ENCODE measurements around the gene NPAS1.
"Not testable (repeated sequence)": the region's sequence is repeated elsewhere in the genome, so short reads cannot be mapped to it uniquely, and the experiment has no call there.

The NPAS1 gene

DNA sequence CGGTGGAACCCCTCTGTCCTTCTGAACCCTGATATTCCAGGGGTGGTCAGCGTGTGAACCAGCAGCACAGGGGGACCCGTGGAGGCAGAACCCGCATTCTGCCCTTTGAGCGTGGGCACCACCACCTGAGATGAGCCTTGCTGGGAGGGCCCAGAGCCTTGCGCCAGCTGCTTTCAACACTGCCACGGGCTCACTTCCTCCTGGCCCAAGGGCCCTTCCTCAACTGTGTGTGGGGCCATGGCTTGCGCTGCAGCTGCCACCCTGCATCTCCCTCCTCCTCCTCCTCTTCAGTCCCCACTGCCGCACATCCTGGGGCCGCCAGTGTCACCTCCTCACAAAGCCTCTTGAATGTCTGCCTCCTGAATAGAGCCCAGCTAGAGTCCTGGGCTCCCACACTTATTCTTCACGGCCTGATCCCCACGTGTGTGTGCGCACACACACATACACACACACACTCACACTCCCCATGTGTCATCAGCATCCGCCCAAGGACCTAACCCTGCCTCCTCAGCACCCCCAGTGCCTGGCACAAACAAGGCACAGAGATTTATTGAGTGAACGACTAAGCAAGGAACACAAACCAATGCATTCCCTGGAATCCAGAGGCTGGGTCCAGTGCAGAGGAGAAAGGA lies 55.7 kb downstream of the NPAS1 start:
- H3K36me3 ChIP-seq (ENCODE audit: control insufficient read depth, insufficient read depth, low read length), result peaks cover 44% of the 10 kb centered on the region
- no peak for DNase-seq (ENCODE audit: extremely low read depth, insufficient read length)
- H3K27me3 ChIP-seq (replicated peaks; ENCODE audit: control insufficient read depth, insufficient read depth, low read length), result no peaks in the 10 kb centered on the region
- no peak overlapping the region for H3K4me3 ChIP-seq (replicated peaks; ENCODE audit: low read depth, low read length)
- TF ChIP-seq, protein P1, sequence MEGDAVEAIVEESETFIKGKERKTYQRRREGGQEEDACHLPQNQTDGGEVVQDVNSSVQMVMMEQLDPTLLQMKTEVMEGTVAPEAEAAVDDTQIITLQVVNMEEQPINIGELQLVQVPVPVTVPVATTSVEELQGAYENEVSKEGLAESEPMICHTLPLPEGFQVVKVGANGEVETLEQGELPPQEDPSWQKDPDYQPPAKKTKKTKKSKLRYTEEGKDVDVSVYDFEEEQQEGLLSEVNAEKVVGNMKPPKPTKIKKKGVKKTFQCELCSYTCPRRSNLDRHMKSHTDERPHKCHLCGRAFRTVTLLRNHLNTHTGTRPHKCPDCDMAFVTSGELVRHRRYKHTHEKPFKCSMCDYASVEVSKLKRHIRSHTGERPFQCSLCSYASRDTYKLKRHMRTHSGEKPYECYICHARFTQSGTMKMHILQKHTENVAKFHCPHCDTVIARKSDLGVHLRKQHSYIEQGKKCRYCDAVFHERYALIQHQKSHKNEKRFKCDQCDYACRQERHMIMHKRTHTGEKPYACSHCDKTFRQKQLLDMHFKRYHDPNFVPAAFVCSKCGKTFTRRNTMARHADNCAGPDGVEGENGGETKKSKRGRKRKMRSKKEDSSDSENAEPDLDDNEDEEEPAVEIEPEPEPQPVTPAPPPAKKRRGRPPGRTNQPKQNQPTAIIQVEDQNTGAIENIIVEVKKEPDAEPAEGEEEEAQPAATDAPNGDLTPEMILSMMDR (IDR thresholded peaks at IDR 0.05; ENCODE audit: insufficient read depth, low read length, poor library complexity, severe bottlenecking), result no peak

DNA sequence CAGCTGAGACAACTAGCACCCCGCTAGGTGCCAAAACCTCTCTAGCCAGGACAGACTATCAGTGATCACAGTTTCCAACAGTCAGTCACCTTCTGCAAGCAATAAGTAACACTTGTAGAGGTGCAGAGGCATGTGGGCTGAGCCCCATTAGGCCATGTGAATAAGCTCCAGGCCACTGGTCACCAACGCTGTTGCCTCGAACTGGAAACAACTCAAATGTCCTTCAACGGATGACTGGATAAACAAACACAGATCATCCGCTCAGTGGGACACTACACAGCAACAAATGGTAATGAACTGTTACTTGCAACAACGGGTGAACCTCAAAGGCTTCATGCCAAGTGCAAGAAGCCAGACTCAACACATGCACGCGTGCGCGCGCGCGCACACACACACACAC lies 56.3 kb downstream of the NPAS1 start:
- no peak overlapping the region for H3K4me3 ChIP-seq (replicated peaks; ENCODE audit: low read depth, low read length)
- no peaks in the 10 kb centered on the region for H3K27me3 ChIP-seq (replicated peaks; ENCODE audit: control insufficient read depth, insufficient read depth, low read length)
- TF ChIP-seq, protein P1 (IDR thresholded peaks at IDR 0.05; ENCODE audit: insufficient read depth, low read length, poor library complexity, severe bottlenecking), result no peak
- no peak for DNase-seq (ENCODE audit: extremely low read depth, insufficient read length)
- H3K36me3 ChIP-seq (ENCODE audit: control insufficient read depth, insufficient read depth, low read length), result peaks cover 43% of the 10 kb centered on the region

DNA sequence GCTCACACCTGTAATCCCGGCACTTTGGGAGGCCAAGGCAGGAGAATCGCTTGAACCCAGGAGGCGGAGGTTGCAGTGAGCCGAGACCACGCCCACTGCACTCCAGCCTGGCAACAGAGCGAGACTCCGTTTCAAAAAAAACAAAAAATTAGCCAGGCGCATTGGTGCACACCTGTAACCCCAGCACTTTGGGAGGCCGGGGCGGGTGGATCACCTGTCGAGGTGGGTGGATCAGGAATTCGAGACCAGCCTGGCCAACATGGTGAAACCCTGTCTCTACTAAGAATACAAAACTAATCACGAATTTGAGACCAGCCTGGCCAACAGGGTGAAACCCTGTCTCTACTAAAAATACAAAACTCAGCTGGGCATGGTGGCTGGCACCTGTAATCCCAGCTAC lies 58.7 kb downstream of the NPAS1 start:
- H3K36me3 ChIP-seq (ENCODE audit: control insufficient read depth, insufficient read depth, low read length), result peaks cover 40% of the 10 kb centered on the region
- not testable (repeated sequence) for DNase-seq (ENCODE audit: extremely low read depth, insufficient read length); H3K27me3 ChIP-seq (replicated peaks; ENCODE audit: control insufficient read depth, insufficient read depth, low read length); H3K4me3 ChIP-seq (replicated peaks; ENCODE audit: low read depth, low read length)

DNA sequence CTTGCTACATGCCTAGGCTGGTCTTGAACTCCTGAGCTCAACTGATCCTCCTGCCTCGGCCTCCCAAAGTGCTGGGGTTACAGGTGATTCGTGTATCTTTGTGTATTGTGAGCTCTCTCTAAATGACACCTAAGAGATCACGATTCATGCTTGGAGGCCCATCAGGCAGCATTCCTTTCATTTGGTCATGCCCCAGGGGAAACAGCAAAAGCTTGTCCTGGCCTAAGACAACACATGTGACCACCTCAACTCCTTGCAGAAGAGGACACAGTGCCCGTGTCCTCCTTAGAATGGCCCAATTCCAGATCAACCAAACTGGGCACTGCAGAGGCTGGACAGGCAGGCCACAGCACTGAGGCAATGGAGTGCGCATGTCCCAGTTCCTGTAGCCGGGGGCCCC lies 61.5 kb downstream of the NPAS1 start:
- peaks cover 33% of the 10 kb centered on the region for H3K36me3 ChIP-seq (ENCODE audit: control insufficient read depth, insufficient read depth, low read length)

DNA sequence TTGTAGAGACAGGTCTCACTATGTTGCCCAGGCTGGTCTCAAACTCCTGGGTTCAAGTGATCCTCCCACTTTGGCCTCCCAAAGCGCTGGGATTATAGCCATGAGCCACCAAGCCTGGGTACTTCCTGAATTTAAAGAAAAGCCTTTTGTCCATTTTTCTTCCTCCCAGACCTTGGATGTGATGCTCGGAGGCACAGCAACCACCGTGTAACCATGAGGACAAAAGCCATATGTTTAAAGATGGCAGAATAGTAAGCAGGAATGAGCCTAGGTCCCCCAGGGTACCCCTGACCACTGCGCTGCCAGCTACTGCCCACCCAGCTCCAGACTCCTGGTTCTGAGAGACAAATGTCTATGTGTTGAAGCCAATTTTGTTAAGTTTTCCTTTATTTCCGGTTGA lies 62.9 kb downstream of the NPAS1 start:
- peaks cover 33% of the 10 kb centered on the region for H3K36me3 ChIP-seq (ENCODE audit: control insufficient read depth, insufficient read depth, low read length)
- DNase-seq (ENCODE audit: extremely low read depth, insufficient read length), result no peak
- TF ChIP-seq, protein P1 (IDR thresholded peaks at IDR 0.05; ENCODE audit: insufficient read depth, low read length, poor library complexity, severe bottlenecking), result no peak
- H3K4me3 ChIP-seq (replicated peaks; ENCODE audit: low read depth, low read length), result no peak overlapping the region
- H3K27me3 ChIP-seq (replicated peaks; ENCODE audit: control insufficient read depth, insufficient read depth, low read length), result no peaks in the 10 kb centered on the region

More for the DNA sequence above, 61.5 kb downstream of the NPAS1 start:
- Histone ChIP-seq H3K4me3 (replicated peaks; ENCODE audit: low read depth, low read length) (no peak overlapping the region), H3K27me3 (replicated peaks; ENCODE audit: control insufficient read depth, insufficient read depth, low read length) (no peaks in the 10 kb centered on the region)
- no peak for DNase-seq (ENCODE audit: extremely low read depth, insufficient read length)
- TF ChIP-seq, protein P1 (IDR thresholded peaks at IDR 0.05; ENCODE audit: insufficient read depth, low read length, poor library complexity, severe bottlenecking), result no peak

DNA sequence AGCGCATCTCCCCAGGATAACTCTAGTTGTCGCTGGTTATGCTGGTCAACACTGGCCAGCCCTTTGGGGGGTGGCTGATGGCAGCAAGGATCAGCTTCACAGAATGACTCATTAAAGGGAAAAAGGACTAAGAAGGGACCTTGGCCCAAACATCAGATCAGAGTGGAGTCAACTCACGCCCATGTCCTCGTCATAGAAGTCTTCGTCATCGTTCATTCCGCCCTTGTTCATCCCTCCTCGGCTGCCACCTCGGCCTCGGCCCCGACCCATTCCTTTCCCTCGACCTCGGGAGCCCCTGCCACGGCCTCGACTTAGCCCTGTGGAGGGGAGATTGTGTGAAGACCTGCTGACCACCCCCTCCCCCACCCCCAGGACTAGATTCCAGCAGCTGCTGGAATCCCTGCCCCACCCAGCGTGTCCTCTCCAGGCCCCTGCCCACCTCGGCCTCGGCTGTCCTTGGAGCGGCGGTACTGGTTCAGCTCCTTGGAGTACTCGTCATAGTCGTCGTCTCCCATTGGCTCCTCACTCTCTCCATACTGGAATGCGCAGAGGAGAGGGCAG lies 65.3 kb downstream of the NPAS1 start:
- no peak overlapping the region for H3K4me3 ChIP-seq (replicated peaks; ENCODE audit: low read depth, low read length)
- DNase-seq (ENCODE audit: extremely low read depth, insufficient read length), result no peak
- TF ChIP-seq, protein P1 (IDR thresholded peaks at IDR 0.05; ENCODE audit: insufficient read depth, low read length, poor library complexity, severe bottlenecking), result no peak
- no peaks in the 10 kb centered on the region for H3K27me3 ChIP-seq (replicated peaks; ENCODE audit: control insufficient read depth, insufficient read depth, low read length)
- peaks cover 43% of the 10 kb centered on the region for H3K36me3 ChIP-seq (ENCODE audit: control insufficient read depth, insufficient read depth, low read length)

Measured in GM06990 (cell line).